Upper lobe of left lung (tissue), 4 donors: Measurements from ENCODE around the gene MYT1.

ENCODE experiments used
- CTCF ChIP-seq, 6 experiments: fragments of 450-650 bp in 4 of 6; fragments of 200-600 bp in 2 of 6; sonication (generic) in 2 of 6; IDR thresholded peaks; one replicate each; pipeline ENCODE4 v1.5.1; 2016 to 2019; ENCODE audit warnings: antibody characterized with exemption in 6 of 6
- POLR2A ChIP-seq, 4 donors: fragments of 450-650 bp; IDR thresholded peaks; one replicate each; pipeline ENCODE4 v1.5.1; 2016 to 2017; ENCODE audit warnings: antibody characterized with exemption in 4 of 4, mild to moderate bottlenecking in 2 of 4

DNA sequence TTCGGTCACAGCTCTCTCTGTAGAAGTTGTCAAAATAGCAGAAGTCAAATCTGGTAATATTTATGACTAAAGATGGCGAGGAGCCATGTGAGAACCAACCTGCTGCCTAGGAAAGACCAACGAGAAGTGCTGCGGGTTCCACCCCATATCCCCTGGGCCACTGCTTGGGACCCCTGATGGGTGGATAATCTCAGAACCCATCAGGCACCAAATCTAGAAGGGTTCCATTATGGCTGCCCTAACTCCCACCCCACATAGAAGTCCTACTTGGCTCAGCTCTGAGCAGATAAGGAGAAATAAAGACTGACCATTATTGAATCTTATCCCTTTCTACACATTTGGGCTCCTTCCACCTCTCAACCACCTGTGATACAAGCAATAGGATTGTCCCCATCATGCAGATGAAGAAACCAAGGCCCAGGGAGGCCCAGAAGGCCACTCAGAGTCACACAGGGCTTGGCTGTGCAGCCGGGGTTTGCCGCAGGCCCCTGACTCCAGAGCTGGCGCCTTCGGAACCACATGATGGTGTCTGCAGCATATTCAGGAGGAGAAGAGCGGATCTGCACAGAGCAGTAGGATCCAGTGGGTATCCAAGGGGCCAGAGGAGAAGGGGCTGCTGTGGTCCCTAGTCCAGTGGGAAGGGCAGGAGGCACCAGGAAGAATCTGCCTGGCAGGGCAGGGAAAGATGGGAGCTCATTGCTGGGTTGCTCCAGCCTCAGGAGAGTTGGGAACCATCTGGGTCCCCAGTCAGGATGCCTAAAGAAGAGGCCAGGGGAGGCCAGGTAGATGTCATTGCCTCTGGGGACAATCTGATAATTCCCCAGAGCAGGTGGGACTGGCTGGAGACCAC is 81.7 kb downstream of the MYT1 start:
- no peak for TF ChIP-seq CTCF (IDR thresholded peaks at IDR 0.05)
- TF ChIP-seq POLR2A (IDR thresholded peaks at IDR 0.05), result no peak
